ENCODE measurements around the gene UGT1A3. TPM values are rescaled to one million over a fixed set of nuclear protein-coding genes. Genes with fewer than 3 reads are reported as not detected.

The UGT1A3 gene
- total and polyA plus RNA-seq, 3 experiments from 2014 or later = not detected

DNA sequence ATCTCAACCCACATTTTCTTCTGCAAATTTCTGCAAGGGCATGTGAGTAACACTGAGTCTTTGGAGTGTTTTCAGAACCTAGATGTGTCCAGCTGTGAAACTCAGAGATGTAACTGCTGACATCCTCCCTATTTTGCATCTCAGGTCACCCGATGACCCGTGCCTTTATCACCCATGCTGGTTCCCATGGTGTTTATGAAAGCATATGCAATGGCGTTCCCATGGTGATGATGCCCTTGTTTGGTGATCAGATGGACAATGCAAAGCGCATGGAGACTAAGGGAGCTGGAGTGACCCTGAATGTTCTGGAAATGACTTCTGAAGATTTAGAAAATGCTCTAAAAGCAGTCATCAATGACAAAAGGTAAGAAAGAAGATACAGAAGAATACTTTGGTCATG is 39.2 kb downstream of the UGT1A3 start:
- no peak overlapping the region for H3K27ac Mint-ChIP-seq
- Histone ChIP-seq H3K36me3 (ENCODE audit: insufficient read depth, low read length) (no peaks in the 10 kb centered on the region), H3K4me1 (ENCODE audit: insufficient read depth, low read length) (no peaks in the 10 kb centered on the region), H3K27ac (ENCODE audit: low read depth, low read length) (no peak overlapping the region), H3K4me3 (ENCODE audit: low read length) (no peak overlapping the region), H3K27me3 (ENCODE audit: insufficient read depth, low read length, poor library complexity, severe bottlenecking) (no peaks in the 10 kb centered on the region), H3K9me3 (ENCODE audit: low read length) (no peaks in the 10 kb centered on the region)
- peaks cover 0 to 2% (median 0%) of the 10 kb centered on the region in 5 donors for H3K9me3 Mint-ChIP-seq
- H3K27me3 Mint-ChIP-seq = peaks cover 12 to 48% of the 10 kb centered on the region in 2 donors
- ChIA-PET CTCF (no interaction called here), POLR2A (no interaction called here)
- no peak for DNase-seq
- H3K4me1 Mint-ChIP-seq = no peaks in the 10 kb centered on the region
- H3K4me3 Mint-ChIP-seq = no peak overlapping the region
- H3K36me3 Mint-ChIP-seq = no peaks in the 10 kb centered on the region

- Histone ChIP-seq H3K4me3 (ENCODE audit: low read length) (no peak overlapping the region), H3K27ac (ENCODE audit: low read depth, low read length) (no peak overlapping the region), H3K36me3 (ENCODE audit: insufficient read depth, low read length) (no peaks in the 10 kb centered on the region), H3K27me3 (ENCODE audit: insufficient read depth, low read length, poor library complexity, severe bottlenecking) (no peaks in the 10 kb centered on the region), H3K9me3 (ENCODE audit: low read length) (no peaks in the 10 kb centered on the region), H3K4me1 (ENCODE audit: insufficient read depth, low read length) (no peaks in the 10 kb centered on the region)
- Mint-ChIP-seq H3K27me3 (peaks cover 10 to 37% of the 10 kb centered on the region in 2 donors), H3K4me3 (no peak overlapping the region), H3K4me1 (no peaks in the 10 kb centered on the region), H3K36me3 (no peaks in the 10 kb centered on the region), H3K9me3 (peaks cover 0 to 2% (median 0%) of the 10 kb centered on the region in 5 donors), H3K27ac (no peak overlapping the region)
- CTCF ChIA-PET = no interaction called here
- POLR2A ChIA-PET = no interaction called here
- DNase-seq = no peak
Observed at GRCh38 chr2:233769260-233769659, 40.4 kb downstream of the UGT1A3 start.

DNA sequence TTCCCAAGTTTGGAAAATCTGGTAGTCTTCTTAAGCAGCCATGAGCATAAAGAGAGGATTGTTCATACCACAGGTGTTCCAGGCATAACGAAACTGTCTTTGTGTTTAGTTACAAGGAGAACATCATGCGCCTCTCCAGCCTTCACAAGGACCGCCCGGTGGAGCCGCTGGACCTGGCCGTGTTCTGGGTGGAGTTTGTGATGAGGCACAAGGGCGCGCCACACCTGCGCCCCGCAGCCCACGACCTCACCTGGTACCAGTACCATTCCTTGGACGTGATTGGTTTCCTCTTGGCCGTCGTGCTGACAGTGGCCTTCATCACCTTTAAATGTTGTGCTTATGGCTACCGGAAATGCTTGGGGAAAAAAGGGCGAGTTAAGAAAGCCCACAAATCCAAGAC is 43.3 kb downstream of the UGT1A3 start:
- Histone ChIP-seq H3K36me3 (ENCODE audit: insufficient read depth, low read length) (no peaks in the 10 kb centered on the region), H3K4me1 (ENCODE audit: insufficient read depth, low read length) (no peaks in the 10 kb centered on the region), H3K27me3 (ENCODE audit: insufficient read depth, low read length, poor library complexity, severe bottlenecking) (no peaks in the 10 kb centered on the region), H3K27ac (ENCODE audit: low read depth, low read length) (no peak overlapping the region), H3K4me3 (ENCODE audit: low read length) (no peak overlapping the region), H3K9me3 (ENCODE audit: low read length) (no peaks in the 10 kb centered on the region)
- no peaks in the 10 kb centered on the region for H3K4me1 Mint-ChIP-seq
- ChIA-PET CTCF (no interaction called here), POLR2A (no interaction called here)
- peaks cover 0 to 9% (median 0%) of the 10 kb centered on the region in 3 donors for H3K36me3 Mint-ChIP-seq
- peaks cover 0 to 8% (median 1%) of the 10 kb centered on the region in 5 donors for H3K9me3 Mint-ChIP-seq
- no peak for DNase-seq
- peaks cover 5 to 28% of the 10 kb centered on the region in 2 donors for H3K27me3 Mint-ChIP-seq
- no peak overlapping the region for H3K4me3 Mint-ChIP-seq
- no peak overlapping the region for H3K27ac Mint-ChIP-seq

GRCh38 chr2:233772583-233772982 is 43.7 kb downstream of the UGT1A3 start:
- Histone ChIP-seq H3K4me1 (ENCODE audit: insufficient read depth, low read length) (no peaks in the 10 kb centered on the region), H3K27ac (ENCODE audit: low read depth, low read length) (no peak overlapping the region), H3K4me3 (ENCODE audit: low read length) (no peak overlapping the region), H3K36me3 (ENCODE audit: insufficient read depth, low read length) (no peaks in the 10 kb centered on the region), H3K27me3 (ENCODE audit: insufficient read depth, low read length, poor library complexity, severe bottlenecking) (no peaks in the 10 kb centered on the region), H3K9me3 (ENCODE audit: low read length) (no peaks in the 10 kb centered on the region)
- H3K4me3 Mint-ChIP-seq = no peak overlapping the region
- no peak for DNase-seq
- peaks cover 0 to 8% (median 1%) of the 10 kb centered on the region in 5 donors for H3K9me3 Mint-ChIP-seq
- no peak overlapping the region for H3K27ac Mint-ChIP-seq
- peaks cover 3 to 29% of the 10 kb centered on the region in 2 donors for H3K27me3 Mint-ChIP-seq
- H3K4me1 Mint-ChIP-seq = no peaks in the 10 kb centered on the region
- peaks cover 0 to 9% (median 0%) of the 10 kb centered on the region in 3 donors for H3K36me3 Mint-ChIP-seq
- POLR2A ChIA-PET = no interaction called here
- CTCF ChIA-PET = no interaction called here

DNA sequence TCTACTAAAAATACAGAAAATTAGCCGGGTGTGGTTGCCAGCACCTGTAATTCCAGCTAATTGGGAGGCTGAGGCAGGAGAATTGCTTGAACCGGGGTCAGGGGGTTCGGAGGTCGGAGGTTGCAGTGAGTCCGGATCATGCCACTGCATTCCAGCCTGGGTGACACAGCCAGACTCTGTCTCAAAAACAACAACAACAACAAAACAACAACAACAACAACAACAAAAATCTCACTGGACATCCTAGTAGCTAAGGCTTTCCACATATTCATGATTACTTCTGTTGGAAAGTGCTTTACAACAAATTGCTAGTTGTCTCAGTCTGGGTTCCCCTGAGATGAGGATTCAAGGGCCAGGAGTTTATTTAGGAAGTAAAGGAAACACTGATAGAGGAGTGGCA is 45.0 kb downstream of the UGT1A3 start:
- Histone ChIP-seq H3K36me3 (ENCODE audit: insufficient read depth, low read length) (no peaks in the 10 kb centered on the region), H3K27ac (ENCODE audit: low read depth, low read length) (no peak overlapping the region), H3K4me3 (ENCODE audit: low read length) (no peak overlapping the region), H3K4me1 (ENCODE audit: insufficient read depth, low read length) (no peaks in the 10 kb centered on the region), H3K9me3 (ENCODE audit: low read length) (no peaks in the 10 kb centered on the region), H3K27me3 (ENCODE audit: insufficient read depth, low read length, poor library complexity, severe bottlenecking) (no peaks in the 10 kb centered on the region)
- ChIA-PET POLR2A (no interaction called here), CTCF (no interaction called here)
- Mint-ChIP-seq H3K4me1 (no peaks in the 10 kb centered on the region), H3K9me3 (peaks cover 0 to 8% (median 3%) of the 10 kb centered on the region in 5 donors), H3K27ac (no peak overlapping the region), H3K27me3 (peaks cover 8 to 39% of the 10 kb centered on the region in 2 donors), H3K4me3 (no peak overlapping the region), H3K36me3 (peaks cover 0 to 13% (median 0%) of the 10 kb centered on the region in 3 donors)
- DNase-seq = no peak

DNA sequence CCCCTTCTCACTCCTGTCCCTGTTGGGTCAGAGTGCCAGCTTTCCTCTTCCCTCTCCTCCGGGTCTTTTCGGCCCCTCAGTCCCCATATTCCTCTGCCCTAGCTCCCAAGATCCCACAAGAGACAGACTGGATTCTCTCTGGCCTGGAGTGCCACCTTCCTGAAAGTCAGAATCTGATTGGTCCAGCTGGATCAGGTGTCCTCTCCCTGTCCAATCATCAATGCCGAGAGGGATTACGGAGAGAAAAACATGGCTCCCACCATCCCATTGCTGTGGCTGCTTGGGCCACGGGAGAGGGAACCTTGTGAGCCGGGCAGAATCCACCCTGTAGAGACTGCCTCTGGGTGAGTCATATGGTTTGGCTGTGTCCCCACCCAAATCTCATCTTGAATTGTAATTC is 46.6 kb downstream of the UGT1A3 start:
- ChIA-PET CTCF (no interaction called here), POLR2A (no interaction called here)
- Mint-ChIP-seq H3K4me1 (no peaks in the 10 kb centered on the region), H3K27me3 (peaks cover 9 to 48% of the 10 kb centered on the region in 2 donors), H3K4me3 (no peak overlapping the region), H3K9me3 (peaks cover 0 to 8% (median 3%) of the 10 kb centered on the region in 5 donors), H3K27ac (no peak overlapping the region), H3K36me3 (peaks cover 0 to 13% (median 0%) of the 10 kb centered on the region in 3 donors)
- no peaks in the 10 kb centered on the region for H3K9me3 ChIP-seq (ENCODE audit: low read length)
- no peak overlapping the region for H3K4me3 ChIP-seq (ENCODE audit: low read length)
- no peak for DNase-seq
- no peaks in the 10 kb centered on the region for H3K36me3 ChIP-seq (ENCODE audit: insufficient read depth, low read length)
- H3K4me1 ChIP-seq (ENCODE audit: insufficient read depth, low read length) = no peaks in the 10 kb centered on the region
- H3K27me3 ChIP-seq (ENCODE audit: insufficient read depth, low read length, poor library complexity, severe bottlenecking) = no peaks in the 10 kb centered on the region
- H3K27ac ChIP-seq (ENCODE audit: low read depth, low read length) = no peak overlapping the region

DNA sequence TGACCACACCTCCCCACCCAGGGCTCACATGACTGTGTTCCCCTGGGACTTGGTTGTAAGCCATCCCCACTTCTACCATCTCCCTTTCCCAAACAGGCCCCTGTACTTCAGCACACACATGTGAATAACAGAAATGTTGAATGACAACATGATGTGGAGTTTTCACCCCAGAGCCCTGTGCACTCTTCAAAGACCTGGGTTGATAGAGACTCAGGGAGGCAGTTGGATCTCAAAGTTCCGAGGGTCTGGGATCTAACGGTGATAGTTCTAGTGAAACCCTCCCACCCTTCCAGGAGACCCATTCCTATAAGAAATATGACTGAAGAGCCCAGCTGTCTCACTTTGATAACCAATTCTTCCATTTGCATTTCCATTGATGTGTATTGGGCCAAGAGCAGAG is 49.2 kb downstream of the UGT1A3 start, which contains the start of gene MROH2A:
Gene MROH2A, plus strand, starts transcription at position 301 of the 400 bp plus-strand sequence. CDS start 1,029 bp downstream, outside the sequence.
- POLR2A ChIA-PET = no interaction called here

DNA sequence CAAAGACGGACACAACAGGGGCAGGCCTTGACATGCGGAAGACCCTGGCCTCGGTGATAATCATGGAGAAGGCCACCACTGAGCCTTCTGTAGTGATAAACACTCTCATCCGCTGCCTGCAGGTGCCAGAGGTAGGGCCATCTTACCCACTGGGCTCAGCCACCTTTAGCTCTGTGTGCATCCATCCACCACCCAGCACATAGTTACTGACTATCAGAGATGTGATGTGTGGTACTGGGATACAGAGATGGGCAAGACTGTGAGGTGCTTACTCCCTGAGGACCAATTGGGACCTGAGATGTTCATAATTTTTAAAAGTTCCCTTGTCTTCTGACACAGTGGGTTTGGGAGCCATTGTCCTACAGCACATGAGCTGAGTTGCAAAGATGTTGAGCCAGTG is 50.9 kb downstream of the UGT1A3 start:
- Mint-ChIP-seq H3K36me3 (peaks cover 0 to 13% (median 0%) of the 10 kb centered on the region in 3 donors), H3K4me1 (no peaks in the 10 kb centered on the region), H3K27ac (no peak overlapping the region), H3K9me3 (peaks cover 0 to 8% (median 3%) of the 10 kb centered on the region in 5 donors), H3K4me3 (no peak overlapping the region), H3K27me3 (peaks cover 22 to 65% of the 10 kb centered on the region in 2 donors)
- Histone ChIP-seq H3K27ac (ENCODE audit: low read depth, low read length) (no peak overlapping the region), H3K27me3 (ENCODE audit: insufficient read depth, low read length, poor library complexity, severe bottlenecking) (no peaks in the 10 kb centered on the region), H3K4me3 (ENCODE audit: low read length) (no peak overlapping the region), H3K4me1 (ENCODE audit: insufficient read depth, low read length) (no peaks in the 10 kb centered on the region), H3K36me3 (ENCODE audit: insufficient read depth, low read length) (no peaks in the 10 kb centered on the region), H3K9me3 (ENCODE audit: low read length) (no peaks in the 10 kb centered on the region)
- CTCF ChIA-PET = no interaction called here
- POLR2A ChIA-PET = no interaction called here
- no peak for DNase-seq

More for the DNA sequence above, 49.2 kb downstream of the UGT1A3 start, which contains the start of gene MROH2A:
- Mint-ChIP-seq H3K27me3 (peaks cover 12 to 56% of the 10 kb centered on the region in 2 donors), H3K36me3 (peaks cover 0 to 13% (median 0%) of the 10 kb centered on the region in 3 donors), H3K27ac (no peak within 1 kb of the TSS), H3K4me1 (no peaks in the 10 kb centered on the region), H3K9me3 (peaks cover 0 to 8% (median 3%) of the 10 kb centered on the region in 5 donors), H3K4me3 (no peak within 1 kb of the TSS)
- Histone ChIP-seq H3K36me3 (ENCODE audit: insufficient read depth, low read length) (no peaks in the 10 kb centered on the region), H3K4me1 (ENCODE audit: insufficient read depth, low read length) (no peaks in the 10 kb centered on the region), H3K9me3 (ENCODE audit: low read length) (no peaks in the 10 kb centered on the region), H3K4me3 (ENCODE audit: low read length) (no peak within 1 kb of the TSS), H3K27ac (ENCODE audit: low read depth, low read length) (no peak within 1 kb of the TSS), H3K27me3 (ENCODE audit: insufficient read depth, low read length, poor library complexity, severe bottlenecking) (no peaks in the 10 kb centered on the region)
- CTCF ChIA-PET = no interaction called here
- DNase-seq = no peak

Measured in CD8-positive, alpha-beta memory T cell (primary cell).